ENCODE data around the gene DLG2. TPM values are rescaled to one million over a fixed set of nuclear protein-coding genes. Genes with fewer than 3 reads are reported as not detected.
"Not testable (repeated sequence)": the region's sequence is repeated elsewhere in the genome, so short reads cannot be mapped to it uniquely, and the experiment has no call there.

Gene DLG2
- total RNA-seq, 1 donor from 2014 or later = 2.8 TPM

DNA sequence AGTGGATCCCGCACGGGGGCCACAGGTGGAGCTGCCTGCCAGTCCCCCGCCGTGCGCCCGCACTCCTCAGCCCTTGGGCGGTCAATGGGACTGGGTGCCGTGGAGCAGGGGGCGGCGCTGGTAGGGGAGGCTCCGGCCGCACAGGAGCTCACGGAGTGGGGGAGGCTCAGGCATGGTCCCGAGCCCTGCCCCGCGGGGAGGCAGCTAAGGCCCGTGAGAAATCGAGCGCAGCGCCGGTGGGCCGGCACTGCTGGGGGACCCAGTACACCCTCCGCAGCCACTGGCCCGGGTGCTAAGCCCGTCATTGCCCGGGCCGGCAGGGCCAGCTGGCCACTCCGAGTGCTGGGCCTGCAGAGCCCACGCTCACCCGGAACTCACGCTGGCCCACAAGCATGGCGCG, 1318.7 kb downstream of the DLG2 start:
- DNase-seq (ENCODE audit: low spot score) = not testable (repeated sequence)

- DNase-seq (ENCODE audit: low spot score) = no peak
Measured at GRCh38 chr11:84300092-84300491, 1327.1 kb downstream of the DLG2 start.

DNA sequence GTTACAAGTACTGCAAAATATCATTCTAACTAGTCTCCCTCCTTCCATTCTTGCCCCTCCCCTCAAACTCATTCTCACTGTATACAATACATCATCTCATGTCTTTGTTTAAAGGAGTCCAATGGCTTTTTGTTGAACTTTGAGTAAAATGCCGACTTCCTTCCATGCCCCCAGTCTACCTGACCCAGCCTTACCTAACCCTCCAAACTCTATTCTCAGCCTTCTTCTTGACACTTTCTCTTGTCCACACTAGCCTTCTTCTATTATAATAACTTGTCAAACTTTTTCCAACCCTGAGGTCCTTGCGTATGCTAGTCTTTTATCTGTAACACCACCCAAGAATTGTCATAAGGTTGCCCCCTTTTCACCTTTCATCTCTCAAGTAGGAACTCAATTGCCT, 1329.6 kb downstream of the DLG2 start:
- DNase-seq (ENCODE audit: low spot score) = no peak

DNA sequence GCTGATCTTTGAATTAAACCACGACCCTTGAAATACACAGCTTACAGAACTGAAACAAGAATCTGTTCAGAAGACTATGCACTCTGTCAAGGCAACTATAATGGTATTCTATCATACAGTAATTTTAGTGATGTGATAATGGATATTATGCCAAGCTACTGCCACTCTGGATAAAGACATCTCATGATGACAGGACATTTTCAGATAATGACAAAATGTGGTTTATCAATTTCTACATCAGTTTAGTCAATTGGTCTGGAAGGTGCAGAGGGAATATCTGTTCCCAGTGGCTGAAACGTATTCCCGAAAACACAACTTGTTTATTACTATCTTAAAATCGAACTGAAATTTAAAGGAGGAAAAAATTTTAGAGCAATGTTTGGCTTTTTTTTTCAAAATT, 1331.3 kb downstream of the DLG2 start:
- no peak for DNase-seq (ENCODE audit: low spot score)

GRCh38 chr11:84292955-84293354, 1334.2 kb downstream of the DLG2 start:
- no peak for DNase-seq (ENCODE audit: low spot score)

DNA sequence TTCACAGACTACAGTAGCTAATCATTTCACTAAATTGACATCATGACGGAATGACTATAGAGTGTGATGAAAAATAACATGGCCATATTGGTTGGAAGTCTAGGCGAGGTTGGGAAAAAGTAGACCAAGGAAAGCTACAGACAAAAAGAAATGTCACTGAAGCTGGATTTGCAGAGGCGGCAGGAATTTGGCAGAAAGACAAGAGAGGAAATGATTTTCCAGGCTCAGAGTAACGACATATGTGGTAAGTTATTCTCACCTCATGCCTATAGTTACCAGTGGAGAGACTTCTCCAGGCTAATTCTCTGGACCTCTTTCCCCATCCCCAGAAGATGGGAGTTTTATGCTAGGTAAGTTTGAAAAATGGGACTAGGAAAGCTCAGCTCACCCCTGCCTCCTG, 1335.1 kb downstream of the DLG2 start:
- DNase-seq (ENCODE audit: low spot score) = no peak

GRCh38 chr11:84290647-84291046, 1336.5 kb downstream of the DLG2 start:
- DNase-seq (ENCODE audit: low spot score) = no peak

DNA sequence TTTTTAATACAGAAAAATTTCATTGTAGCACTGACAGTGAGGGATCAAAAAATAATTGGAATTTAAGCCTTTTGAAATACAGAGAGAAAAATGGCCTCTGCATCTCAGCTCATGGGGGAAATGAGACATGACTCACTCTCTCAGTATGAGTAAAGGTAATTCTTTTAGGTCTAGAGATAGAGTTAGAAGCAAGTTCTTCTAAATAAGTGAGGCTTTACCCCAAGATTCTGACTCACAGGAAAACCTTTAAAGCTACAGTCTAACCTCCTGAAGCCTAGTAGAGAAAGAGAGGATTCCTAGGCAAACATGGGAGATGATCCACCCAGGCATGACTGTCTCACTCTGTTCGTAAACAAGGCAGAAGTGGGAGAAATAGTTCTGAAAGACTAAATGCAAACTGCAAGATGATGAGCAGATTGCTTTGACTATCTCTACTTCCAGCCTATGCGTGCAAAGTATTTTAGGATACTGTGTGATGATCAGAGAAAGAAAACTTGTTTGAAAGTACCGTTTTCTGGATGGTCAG, 1337.7 kb downstream of the DLG2 start:
- no peak for DNase-seq (ENCODE audit: low spot score)

DNA sequence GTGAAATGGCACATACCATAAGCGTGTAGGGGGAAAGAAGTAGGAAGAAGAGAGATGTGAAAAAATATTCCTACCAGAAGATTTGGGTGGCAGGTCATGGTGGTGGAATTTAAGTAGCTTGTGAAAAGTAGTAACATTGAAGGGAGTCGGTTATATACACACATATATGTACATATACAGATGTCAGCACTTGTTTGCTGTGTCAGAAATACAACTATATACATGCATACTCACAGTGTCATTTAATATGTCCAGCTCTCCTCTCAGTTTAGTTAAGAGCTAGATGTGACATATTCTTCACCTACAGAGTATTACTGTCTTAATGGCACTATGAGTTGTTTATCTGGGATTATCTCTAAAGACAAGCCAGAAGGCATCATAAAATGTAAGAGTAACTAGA, 1353.6 kb downstream of the DLG2 start:
- no peak for DNase-seq (ENCODE audit: low spot score)

DNA sequence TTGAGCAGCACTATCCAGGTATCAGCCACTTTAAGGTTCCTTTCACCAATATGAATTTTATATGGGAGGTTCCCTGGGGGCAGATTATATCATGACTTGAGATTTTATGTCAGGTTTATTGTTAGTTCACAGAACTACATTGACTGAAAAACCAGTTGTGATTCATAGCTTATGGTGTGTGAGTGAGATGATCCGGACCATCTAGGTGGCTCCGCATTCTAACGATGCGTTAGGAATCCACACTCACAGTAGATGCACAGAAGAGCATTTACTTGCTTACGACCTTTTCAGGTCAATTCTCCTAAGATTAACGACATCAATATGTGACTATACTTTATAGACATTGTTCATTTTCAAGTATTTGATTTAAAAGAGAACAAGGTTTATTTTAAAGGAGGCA, 1356.7 kb downstream of the DLG2 start:
- no peak for DNase-seq (ENCODE audit: low spot score)

- DNase-seq (ENCODE audit: low spot score) = no peak
Measured at GRCh38 chr11:84264066-84264465, 1363.1 kb downstream of the DLG2 start.

- no peak for DNase-seq (ENCODE audit: low spot score)
Measured at GRCh38 chr11:84261707-84262106, 1365.4 kb downstream of the DLG2 start.

- no peak for DNase-seq (ENCODE audit: low spot score)
Measured at GRCh38 chr11:84260862-84261261, 1366.3 kb downstream of the DLG2 start.

GRCh38 chr11:84256618-84257017, 1370.5 kb downstream of the DLG2 start:
- DNase-seq (ENCODE audit: low spot score) = no peak

- DNase-seq (ENCODE audit: low spot score) = no peak
Measured at GRCh38 chr11:84255483-84255882, 1371.7 kb downstream of the DLG2 start.

GRCh38 chr11:84250834-84251613, 1376.1 kb downstream of the DLG2 start:
- no peak for DNase-seq (ENCODE audit: low spot score)

- no peak for DNase-seq (ENCODE audit: low spot score)
Measured at GRCh38 chr11:84249344-84250135, 1377.6 kb downstream of the DLG2 start.

- no peak for DNase-seq (ENCODE audit: low spot score)
Measured at GRCh38 chr11:84247926-84248325, 1379.2 kb downstream of the DLG2 start.

- no peak for DNase-seq (ENCODE audit: low spot score)
Measured at GRCh38 chr11:84247129-84247528, 1380.0 kb downstream of the DLG2 start.

DNA sequence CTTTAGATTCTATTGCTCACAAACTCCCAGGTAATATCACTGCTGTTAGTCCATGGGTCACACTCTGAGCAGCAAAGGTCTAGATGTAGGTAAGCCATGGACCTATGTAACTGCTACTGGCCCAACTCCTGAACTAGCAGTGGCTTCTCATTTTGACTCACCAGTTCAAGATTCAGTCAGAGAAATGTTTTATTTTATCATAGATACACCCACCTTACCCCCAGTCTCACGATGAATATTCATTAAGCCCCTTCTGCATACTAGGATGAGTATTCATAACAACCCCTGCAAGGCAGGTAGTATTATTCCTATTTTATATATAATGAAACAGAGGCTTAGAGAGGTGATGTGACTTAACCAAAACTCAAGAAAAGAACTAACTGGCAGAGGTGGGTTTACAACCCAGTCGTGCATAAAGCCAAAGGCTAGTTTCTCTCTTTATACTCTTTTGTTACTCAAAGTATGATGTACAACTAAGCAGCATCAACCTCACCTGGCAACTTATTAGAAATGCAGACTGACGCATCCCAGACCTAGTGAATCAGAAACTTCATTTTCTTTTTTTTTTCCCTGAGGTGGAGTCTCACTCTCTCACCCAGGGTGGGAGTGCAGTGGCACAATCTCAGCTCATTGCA, 1383.4 kb downstream of the DLG2 start:
- no peak for DNase-seq (ENCODE audit: low spot score)

GRCh38 chr11:84241343-84242131, 1385.6 kb downstream of the DLG2 start:
- no peak for DNase-seq (ENCODE audit: low spot score)

Measured in mesenteric fat pad (tissue), 1 donor.